Fibroblast of gingiva (primary cell): ENCODE measurements around the gene PIGP.
"Not testable (repeated sequence)": the region's sequence is repeated elsewhere in the genome, so short reads cannot be mapped to it uniquely, and the experiment has no call there.

ENCODE experiments used
- DNase-seq: peaks from one replicate; pipeline ENCODE4 v3.0.0-alpha.2; 2011; ENCODE audit warnings: low read depth

The PIGP gene

DNA sequence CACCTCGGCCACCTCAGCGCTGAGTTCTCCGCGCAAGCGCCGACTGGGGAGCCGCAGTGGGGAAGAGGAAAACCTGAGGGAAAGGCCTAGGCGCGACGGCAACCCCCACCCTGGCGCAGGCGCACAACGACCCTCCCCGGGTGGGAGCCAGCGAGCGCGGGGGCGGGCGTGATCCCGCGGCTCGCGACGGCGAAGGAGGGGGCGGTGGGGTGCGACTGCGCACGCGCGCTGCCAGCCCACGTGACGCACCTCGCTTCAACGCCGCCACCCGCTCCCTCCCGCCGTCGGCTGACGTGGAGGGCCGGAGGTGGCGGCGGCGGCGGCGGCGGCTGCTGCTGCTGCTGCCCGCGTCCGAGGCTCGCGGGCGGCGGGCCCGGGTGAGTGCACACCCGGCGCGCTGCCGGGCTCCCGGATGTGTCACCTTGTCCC lies at the start of gene PIGP, which contains the start of gene TTC3:
TSS of gene PIGP (minus strand) at position 84 of the 429 bp plus-strand sequence. CDS start 556 bp downstream, outside the sequence.
TSS of gene TTC3 (plus strand) at position 267 of the 429 bp plus-strand sequence. CDS start 14,004 bp downstream, outside the sequence.
- peak; percentile 94 for DNase-seq

DNA sequence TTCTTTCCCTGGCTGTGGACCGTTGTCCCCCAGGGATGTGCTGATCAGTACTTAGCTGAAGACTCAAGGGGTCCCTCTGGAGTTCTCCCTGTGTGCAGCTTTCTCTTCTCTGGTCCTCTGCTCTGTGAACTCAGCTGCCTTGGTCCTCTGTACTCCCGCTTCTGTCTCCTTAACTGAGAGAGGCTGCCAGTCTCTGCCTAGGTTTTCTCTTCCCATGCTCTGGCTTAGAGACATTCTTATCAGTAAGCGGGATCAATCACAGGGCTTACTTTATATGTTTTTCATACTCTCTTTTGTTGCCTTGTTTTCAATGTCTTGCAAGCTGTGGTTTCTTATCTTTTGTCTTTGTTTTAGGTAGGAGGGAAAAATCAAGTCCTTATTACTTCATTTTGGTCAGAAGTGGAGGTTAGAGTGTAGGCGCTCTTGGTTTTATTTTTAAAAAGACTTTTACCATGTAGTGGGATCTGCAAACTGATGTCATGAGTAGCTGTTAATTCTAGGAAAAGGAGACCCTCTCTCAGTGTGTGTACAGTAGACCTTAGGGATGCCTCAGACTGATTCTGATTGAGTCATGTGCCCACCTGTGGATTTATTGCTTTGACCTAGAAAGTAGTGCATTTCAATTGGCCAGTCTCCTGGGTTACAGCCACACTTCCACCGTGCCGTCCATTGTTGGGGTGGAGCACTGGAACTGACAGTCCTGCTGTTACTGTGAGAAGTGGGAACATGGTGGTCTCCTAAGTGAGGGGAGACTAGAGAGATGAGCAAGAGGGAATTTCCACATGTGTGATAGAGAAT lies 46.7 kb upstream of the PIGP start:
- DNase-seq = no peak

DNA sequence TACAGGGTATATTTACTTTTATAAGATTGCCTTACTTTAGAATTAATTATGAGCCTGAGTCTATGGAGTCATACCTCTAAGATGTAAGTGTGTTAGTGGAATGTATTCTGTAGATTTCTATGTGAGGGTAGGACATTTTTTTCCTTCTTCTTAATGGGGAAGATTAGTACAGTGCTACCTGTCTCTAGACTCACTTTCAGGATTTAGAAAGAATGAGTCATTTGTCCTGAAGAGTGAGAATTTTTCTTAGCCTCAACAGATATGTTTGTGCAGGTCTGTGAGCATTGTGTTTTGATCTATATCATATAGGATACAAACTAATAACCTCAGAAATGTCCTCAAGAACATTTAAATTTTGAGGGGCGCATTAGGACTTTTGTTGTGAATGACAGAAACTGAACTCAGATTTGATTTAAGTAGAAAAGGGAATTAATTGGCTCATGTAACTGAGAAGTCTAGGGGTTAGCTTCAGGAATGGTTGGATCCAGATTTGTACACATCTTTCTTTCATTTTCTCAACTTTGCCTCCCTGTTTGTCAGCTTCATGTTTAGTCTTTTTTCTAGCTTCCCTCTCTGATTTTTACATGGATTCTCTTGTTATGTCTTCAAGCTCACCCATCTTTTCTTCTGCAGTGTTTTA lies 45.4 kb upstream of the PIGP start:
- DNase-seq = no peak

DNA sequence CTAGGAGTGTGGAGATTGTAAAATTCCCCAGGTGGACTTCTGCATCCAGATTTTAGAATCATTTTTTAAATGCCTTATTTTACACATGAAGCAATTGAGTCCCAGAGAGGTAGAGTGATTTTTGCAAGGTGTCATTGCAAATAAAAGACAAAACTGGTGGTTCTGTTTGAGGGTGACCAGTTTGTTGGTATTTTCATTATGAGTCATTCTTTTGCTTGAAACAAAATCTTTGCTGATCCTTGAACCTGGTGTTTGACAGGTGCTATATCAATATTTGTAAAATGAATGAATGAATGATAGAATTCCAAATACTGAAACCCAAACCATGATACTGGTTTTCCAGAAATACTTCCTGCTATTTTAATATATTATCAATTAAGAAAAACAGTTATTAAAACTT lies 44.3 kb upstream of the PIGP start:
- DNase-seq = no peak

DNA sequence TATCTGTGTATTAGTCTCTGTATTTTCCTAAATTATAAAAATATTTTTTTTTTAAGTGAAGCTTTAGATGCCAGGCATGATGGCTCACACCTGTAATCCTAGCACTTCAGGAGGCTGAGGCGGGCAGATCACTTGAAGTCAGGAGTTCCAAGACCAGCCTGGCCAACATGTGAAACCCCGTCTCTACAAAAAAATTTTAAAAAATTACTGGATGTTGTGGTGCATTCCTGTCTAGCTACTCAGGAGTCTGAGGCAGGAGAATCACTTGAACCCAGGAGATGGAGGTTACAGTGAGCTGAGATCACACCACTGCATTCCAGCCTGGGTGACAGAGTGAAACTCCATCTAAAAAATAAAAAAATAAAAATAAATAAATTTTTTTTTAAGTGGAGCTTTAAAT lies 43.6 kb upstream of the PIGP start:
- DNase-seq = not testable (repeated sequence)

DNA sequence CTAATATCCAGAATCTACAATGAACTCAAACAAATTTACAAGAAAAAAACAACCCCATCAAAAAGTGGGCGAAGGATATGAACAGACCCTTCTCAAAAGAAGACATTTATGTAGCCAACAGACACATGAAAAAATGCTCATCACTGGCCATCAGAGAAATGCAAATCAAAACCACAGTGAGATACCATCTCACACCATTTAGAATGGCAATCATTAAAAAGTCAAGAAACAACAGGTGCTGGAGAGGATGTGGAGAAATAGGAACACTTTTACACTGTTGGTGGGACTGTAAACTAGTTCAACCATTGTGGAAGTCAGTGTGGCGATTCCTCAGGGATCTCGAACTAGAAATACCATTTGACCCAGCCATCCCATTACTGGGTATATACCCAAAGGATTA lies 41.4 kb upstream of the PIGP start:
- DNase-seq = not testable (repeated sequence)

DNA sequence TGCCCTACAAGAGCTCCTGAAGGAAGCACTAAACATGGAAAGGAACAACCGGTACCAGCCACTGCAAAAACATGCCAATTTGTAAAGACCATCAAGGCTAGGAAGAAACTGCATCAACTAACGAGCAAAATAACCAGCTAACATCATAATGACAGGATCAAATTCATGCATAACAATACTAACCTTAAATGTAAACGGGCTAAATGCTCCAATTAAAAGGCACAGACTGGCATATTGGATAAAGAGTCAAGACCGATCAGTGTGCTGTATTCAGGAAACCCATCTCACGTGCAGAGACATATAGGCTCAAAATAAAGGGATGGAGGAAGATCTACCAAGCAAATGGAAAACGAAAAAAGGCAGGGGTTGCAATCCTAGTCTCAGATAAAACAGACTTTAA lies 38.2 kb upstream of the PIGP start:
- not testable (repeated sequence) for DNase-seq

DNA sequence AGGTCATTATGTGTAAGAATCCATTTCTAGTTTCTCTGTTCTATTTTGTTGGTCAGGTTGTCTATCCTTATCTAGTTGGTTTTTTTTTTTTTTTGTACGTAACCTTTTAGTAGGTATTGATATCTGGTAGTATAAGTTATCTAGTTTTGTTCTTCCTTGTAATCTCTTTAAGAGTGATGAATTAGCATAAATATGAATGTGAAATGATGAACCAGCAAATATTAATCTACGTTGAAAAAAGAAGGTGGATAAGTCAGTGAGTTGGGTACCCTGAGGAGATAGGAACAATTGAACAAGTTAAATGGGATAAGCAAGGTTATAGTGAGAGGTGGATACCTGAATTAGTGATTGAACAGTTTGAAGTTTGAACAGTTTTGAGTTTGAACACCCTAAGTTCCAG lies 34.1 kb upstream of the PIGP start:
- no peak for DNase-seq

DNA sequence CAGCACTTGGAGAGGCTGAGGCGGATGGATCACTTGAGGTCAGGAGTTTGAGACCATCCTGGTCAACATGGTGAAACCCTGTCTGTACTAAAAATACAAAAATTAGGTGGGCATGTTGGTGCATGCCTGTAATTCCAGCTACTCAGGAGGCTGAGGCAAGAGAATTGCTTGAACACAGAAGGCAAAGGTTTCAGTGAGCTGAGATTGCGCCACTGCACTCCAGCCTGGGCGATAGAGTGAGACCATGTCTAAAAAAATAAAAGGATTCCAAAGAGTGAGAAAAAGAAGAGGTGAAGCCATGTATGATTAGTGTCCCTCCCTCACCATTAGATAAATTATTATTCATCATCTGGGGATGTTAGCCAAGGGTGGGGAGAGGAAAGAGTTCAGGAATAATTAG lies 29.9 kb upstream of the PIGP start:
- DNase-seq = not testable (repeated sequence)

DNA sequence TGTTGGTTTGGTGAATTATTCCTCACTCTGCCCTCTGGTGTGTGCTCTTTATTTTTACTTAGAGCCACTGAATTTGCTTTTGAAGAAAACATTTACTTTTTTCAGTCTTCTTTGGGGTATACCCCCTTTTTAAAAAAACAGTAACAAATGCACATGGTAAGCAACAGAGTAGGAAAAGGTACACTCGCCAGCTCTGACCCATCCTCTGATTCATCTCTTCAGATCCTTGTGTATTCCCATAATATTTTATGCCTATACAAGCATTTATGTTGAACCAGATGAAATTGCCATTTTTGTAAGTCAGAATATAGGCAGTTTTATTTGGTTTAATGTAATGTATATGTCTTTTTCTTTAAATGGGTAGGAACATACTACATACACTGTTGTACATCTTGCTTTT lies 28.5 kb upstream of the PIGP start:
- DNase-seq = no peak

DNA sequence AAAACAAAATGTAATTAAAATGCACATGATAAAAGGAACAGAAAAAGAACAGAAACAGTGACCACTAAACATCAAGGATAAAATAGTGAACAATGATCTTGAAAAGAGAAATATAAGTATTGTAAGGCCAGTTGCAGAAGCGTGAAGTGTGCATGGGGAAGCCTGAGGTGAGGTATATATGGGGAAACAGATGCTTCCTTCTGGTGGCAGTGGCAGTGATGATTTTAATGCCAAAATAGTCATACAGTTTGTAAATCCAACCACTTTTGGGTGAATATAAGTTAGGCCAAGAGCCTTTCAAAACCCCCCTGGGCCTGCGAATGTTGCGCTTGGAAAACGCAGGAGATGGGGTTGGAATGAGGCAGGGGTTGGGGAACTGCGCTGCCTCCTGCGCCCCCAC lies 27.4 kb upstream of the PIGP start:
- no peak for DNase-seq

DNA sequence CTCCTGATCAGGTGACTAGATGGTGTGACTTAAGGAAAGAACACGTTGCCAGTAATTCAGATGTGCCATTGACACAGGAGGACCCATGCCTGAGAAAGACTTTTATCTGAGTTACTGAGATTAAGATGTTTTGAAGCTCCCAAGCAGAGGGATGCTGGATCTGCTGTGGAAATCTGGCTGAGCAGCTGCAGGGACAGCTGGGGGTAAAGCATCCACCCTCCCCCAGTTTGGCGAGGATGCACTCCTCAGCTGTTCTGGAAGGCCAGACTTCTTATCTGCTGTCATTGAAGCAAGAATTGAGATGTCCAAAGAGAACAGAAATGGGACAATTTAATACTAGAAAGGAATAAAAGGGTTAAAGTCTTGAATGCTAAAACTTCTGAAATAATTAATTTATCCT lies 25.9 kb upstream of the PIGP start:
- no peak for DNase-seq

DNA sequence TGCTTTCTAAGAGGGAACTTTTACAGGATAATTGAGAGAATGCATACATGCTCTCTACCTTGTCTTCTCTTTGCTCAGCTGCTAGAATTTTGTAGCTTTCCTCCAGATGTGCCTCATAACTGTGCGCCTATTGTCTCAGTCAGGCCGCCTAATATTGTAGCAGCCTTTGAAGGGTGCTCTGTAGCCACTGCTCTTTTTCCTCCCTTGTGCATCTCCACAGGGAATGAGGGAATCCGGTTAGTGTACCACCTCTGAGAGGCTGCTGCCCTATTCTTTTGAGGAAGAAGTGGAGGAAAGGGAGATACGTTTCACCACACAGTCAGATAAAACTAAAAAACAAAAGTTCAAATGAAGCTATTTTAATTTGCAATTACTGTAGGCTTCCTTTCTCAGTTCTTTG lies 22.9 kb upstream of the PIGP start:
- DNase-seq = no peak

DNA sequence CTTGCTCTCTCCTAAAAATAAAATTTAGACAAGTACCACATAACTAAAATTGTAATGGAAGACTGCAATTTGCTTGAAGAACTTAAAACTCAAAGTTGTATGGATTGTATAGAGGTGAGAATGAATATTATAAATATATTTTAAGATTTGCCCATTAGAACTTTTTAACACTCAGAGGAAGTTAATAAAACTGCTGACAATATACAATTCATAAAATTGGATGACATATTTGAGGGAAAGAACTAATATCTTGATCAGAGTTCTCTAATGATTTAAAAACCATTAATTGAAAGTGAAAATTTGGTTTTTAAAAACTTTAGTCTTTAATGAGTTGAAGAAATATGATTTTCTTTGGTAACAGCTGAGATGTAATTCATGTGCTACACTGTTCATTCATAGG lies 21.1 kb upstream of the PIGP start:
- no peak for DNase-seq

DNA sequence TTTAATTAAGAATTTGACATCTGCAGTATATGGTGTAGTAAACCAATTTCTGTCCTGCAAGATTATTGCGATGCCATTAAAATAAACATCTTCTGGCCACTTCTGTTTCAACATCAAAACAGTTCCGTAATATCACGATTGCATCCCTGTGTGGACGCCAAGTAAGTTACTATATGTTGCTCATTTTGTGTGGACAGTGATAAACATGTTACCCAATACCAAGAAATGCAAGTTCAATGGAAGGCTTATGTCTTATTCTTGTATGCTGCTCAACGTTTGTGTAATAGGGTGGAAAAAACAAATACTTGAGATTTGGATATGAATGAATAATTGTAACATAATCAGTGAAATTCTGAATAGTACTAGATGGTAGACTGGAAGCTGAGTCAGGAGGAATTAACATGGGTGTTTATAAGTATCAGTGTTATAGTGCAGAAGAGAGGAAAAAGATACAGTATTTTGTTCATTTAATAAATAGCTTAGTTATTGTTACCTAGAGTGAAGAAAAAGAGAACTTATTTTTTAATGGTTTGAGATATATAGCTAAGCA lies 15.4 kb upstream of the PIGP start:
- peak; percentile 93 for DNase-seq

DNA sequence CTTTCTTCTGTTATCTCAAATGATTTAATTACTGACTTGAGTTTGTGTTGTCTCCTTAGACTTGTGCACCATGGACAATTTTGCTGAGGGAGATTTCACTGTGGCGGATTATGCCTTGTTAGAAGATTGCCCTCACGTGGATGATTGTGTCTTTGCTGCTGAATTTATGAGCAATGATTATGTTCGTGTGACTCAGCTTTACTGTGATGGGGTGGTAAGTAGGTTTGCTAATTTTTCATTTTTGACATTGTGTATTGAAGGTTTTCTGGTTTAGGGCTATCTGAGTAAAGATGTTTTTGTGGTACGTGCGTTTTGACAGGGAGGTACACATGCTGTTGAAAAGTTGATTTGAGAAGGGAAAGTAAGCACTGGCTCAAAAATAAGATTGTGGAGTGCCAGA lies 14.3 kb upstream of the PIGP start:
- peak; percentile 72 for DNase-seq

DNA sequence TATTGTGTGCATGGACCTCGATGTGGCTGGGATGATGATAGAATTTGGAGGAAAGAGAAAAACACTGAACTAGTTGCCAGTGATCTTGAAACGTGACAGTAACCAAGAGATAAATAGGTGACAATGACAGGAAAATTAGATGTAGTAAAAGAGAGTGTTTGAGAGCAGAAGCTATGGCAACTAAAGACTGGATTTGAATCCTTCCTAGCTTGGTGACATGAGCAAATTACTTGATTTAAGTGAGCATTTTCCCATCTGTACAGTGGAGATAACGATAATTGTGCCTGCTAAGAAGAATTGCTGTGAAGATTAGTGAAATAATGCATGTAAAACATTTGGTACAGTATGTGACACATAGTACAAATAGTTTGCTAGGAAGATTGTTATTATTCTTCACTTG lies 12.9 kb upstream of the PIGP start:
- no peak for DNase-seq

DNA sequence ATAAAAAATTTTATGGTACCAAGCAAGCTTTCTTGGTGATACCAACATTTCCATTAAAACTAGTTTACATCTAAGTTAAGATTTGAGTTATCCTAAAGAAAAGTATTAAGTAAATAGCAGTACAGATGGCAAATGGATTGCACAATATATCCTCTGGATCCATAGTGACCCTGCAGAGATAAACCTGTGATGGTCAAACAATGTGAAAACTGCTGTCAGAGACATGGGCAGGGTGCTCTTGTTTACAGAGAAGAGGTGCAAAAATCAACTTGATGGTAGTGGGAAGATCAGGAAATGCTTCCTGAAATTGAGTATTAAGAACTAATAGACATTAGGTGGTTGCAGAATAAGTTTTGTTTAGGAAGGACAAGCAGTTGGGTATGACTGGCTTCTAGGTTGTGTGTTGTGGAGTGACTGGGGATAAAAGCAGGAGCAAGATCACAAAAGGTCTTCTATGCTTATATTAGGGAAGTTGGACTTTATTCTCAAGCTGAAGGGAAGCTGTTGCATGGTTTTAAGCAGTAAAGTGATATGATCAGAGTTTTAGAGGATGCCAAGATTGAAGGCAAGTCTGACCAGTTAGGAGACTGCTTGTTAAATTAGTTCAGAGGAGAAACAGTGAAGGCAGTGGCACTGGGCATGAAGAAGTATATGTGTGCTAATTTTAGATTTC lies 10.1 kb upstream of the PIGP start:
- no peak for DNase-seq

DNA sequence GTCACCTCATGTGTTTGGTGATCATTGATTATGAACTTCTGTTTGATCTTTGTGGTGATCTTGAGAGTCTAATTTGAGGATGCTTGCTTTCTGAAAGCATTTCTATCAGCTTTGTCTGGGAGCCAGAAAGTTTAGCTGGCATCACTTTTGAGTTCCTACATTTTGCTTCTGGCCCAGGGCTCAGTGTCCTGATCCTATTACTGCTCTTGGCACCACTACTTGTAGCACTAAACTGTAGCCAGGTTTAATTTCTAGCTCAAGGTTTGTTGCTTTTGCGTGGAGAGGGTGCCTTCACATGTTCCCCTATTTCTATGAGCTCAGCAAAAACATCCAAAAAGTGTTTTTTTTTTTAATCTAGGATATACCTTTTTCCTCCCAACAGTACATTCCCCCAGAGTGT lies 9.5 kb upstream of the PIGP start:
- no peak for DNase-seq

DNA sequence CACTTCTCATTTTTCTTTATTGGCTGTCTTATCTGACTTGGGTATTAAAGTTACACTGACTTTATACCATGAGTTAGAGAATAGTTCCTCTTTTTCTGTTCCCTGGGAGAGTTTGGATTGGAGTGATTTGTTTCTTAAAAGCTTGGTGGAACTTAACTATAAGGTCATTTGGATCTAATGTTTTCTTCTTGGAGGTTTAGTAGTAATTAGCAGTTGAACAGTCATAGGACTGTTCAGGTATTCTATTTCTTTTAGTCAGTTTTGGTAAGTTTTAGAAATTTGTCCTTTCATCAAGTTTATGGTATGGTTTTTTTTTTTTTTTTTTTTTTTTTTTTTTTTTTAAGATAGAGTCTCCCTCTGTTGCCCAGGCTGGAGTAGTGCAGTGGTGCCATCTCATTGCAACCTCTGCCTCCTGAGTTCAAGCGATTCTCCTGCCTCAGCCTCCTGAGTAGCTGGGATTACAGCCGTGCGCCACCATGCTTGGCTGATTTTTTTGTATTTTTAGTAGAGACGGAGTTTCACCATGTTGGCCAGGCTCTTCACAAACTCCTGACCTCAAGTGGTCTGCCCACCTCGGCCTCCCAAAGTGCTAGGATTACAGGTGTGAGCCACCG lies 6.4 kb upstream of the PIGP start:
- no peak for DNase-seq

DNA sequence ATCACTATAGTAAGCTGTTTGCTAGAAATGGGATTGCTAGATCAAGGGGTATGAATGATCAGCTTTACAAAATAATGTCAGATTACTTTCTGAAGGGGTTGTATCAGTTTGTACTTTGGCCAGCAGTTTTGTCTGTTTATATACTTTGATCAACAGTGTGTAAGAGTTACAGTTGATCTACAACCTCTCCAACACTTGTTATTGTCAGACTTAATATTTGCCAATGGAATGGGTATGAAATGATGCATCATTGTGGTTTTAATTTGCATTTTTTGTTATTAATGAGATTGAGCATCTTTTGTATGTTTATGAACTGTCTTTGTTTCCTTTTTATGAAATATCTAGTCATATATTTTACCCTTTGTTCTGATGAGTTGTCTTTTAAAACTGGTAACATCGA lies 4.5 kb upstream of the PIGP start:
- DNase-seq = no peak
